ENCODE data around the gene CGB5. TPM values are rescaled to one million over a fixed set of nuclear protein-coding genes. Genes with fewer than 3 reads are reported as not detected.
"Not testable (repeated sequence)": the region's sequence is repeated elsewhere in the genome, so short reads cannot be mapped to it uniquely, and the experiment has no call there.

CGB5 gene
- total RNA-seq, 4 donors from 2014 or later, result not detected

DNA sequence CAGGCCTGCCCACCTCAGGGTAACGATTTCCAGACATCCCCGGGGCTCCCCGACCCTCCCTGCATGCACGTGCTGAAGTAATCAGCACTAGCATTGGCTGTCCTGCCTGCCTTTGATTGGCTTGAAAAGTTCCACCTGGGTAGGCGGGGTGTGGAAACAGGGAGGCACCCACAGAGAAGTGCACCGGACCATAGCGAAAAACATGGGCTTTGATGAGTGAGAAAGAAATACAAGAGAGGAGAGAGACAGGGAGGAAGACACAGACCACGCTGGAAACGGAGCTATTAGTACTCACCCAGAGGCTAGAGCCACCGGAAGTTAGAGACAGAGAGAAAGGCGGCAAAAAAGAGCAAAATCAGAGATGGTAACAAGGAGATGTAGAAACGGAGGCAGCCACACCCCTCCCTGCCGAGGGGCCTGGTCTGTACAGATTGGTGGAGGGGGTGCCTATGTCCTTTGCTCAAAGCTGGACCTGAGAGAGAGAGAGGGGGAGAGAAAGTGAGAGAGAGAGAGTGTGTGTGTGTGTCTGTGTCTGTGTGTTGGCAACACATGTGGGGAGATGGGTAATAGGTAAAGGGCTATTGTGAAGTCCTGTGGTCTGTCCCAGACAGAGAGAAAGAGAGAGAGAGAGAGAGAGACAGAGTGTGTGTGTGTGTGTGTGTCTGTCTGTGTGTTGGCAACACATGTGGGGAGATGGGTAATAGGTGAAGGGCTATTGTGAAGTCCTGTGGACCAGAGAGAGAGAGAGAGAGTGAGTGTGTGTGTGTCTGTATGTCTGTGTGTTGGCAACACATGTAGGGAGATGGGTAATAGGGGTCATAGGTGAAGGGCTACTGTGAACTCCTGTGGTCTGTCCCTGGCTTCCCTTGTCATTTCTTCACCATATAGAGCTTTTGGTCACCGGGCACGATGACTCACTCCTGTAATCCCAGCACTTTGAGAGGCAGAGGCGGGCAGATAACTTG lies 22.4 kb upstream of the CGB5 start:
- no peak for TF ChIP-seq POLR2A (IDR thresholded peaks at IDR 0.05)
- TF ChIP-seq, protein P1, sequence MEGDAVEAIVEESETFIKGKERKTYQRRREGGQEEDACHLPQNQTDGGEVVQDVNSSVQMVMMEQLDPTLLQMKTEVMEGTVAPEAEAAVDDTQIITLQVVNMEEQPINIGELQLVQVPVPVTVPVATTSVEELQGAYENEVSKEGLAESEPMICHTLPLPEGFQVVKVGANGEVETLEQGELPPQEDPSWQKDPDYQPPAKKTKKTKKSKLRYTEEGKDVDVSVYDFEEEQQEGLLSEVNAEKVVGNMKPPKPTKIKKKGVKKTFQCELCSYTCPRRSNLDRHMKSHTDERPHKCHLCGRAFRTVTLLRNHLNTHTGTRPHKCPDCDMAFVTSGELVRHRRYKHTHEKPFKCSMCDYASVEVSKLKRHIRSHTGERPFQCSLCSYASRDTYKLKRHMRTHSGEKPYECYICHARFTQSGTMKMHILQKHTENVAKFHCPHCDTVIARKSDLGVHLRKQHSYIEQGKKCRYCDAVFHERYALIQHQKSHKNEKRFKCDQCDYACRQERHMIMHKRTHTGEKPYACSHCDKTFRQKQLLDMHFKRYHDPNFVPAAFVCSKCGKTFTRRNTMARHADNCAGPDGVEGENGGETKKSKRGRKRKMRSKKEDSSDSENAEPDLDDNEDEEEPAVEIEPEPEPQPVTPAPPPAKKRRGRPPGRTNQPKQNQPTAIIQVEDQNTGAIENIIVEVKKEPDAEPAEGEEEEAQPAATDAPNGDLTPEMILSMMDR (IDR thresholded peaks at IDR 0.05 in 4 of 5, conservative IDR thresholded peaks at IDR 0.05 in 1 of 5), result no peak
- H3K4me1 ChIP-seq, result peaks cover 14 to 19% of the 10 kb centered on the region in 2 donors
- H3K9me3 ChIP-seq, result no peaks in the 10 kb centered on the region
- no peak for ATAC-seq
- DNase-seq, result no peak
- intact Hi-C loops (cut with DNase I; ENCODE audit: low total_unique reads) (no loop called here), in situ Hi-C loops (cut with MboI; ENCODE audit: low sequenced_read_pairs in 4 of 4) (no loop called here)
- no peak overlapping the region for H3K4me3 ChIP-seq
- peaks cover 0 to under 1% of the 10 kb centered on the region in 2 donors for H3K36me3 ChIP-seq
- peaks cover 0 to 11% (median 8%) of the 10 kb centered on the region in 3 donors for H3K27me3 ChIP-seq
- no peak overlapping the region for H3K27ac ChIP-seq

DNA sequence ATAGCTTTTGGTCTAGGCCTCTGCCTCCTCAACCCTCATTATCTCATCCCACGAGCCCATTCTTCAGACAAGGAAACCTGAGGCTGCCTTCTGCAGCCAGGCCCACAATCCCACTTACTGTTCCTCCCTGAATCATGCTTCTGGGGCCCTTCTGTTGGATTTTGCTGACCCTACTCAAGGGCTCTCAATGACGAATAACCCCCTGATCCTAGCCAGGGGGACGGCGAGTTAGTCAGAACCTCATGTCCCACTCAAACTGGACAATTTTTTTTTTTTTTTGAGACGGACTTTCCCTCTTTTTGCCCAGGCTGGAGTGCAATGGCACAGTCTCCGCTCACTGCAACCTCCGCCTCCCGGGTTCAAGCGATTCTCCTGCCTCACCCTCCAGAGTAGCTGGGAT lies 21.5 kb upstream of the CGB5 start:
- Histone ChIP-seq H3K4me3 (no peak overlapping the region), H3K27ac (no peak overlapping the region), H3K9me3 (no peaks in the 10 kb centered on the region), H3K4me1 (peaks cover 14 to 19% of the 10 kb centered on the region in 2 donors), H3K27me3 (peaks cover 0 to 11% (median 8%) of the 10 kb centered on the region in 3 donors), H3K36me3 (no peaks in the 10 kb centered on the region)
- no peak for TF ChIP-seq POLR2A (IDR thresholded peaks at IDR 0.05)
- TF ChIP-seq, protein P1 (IDR thresholded peaks at IDR 0.05 in 4 of 5, conservative IDR thresholded peaks at IDR 0.05 in 1 of 5), result no peak
- intact Hi-C loops (cut with DNase I; ENCODE audit: low total_unique reads) (no loop called here), in situ Hi-C loops (cut with MboI; ENCODE audit: low sequenced_read_pairs in 4 of 4) (no loop called here)
- ATAC-seq (no peak), DNase-seq (no peak)

DNA sequence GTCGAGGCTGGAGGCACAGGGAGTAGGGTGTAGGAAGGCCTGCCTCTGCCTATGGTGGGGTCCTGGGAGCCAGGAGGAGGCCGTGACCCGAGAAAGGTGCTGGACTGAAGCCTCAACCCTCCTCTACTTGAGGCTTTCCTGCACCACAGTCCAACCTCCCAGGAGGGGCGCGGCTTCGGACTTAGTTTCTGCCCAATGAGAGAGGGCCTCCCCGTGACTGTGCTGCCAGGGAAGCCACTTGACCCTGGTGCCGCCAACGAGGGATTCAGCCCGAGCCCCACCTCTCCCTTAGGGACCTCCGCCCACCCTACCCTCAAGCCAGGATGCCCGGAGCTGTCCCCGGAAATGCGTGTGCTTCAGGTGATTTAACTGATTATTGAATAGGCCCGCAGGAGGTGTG lies 19.4 kb upstream of the CGB5 start, which contains the start of gene CGB3:
Gene CGB3, minus strand, starts transcription at position 101 of the 400 bp plus-strand sequence. CDS start 362 bp downstream, outside the sequence.
- H3K4me1 ChIP-seq; H3K9me3 ChIP-seq; intact Hi-C loops (cut with DNase I; ENCODE audit: low total_unique reads); DNase-seq; H3K4me3 ChIP-seq; H3K27ac ChIP-seq; H3K27me3 ChIP-seq; ATAC-seq; H3K36me3 ChIP-seq; in situ Hi-C loops (cut with MboI; ENCODE audit: low sequenced_read_pairs in 4 of 4): not testable (repeated sequence)

DNA sequence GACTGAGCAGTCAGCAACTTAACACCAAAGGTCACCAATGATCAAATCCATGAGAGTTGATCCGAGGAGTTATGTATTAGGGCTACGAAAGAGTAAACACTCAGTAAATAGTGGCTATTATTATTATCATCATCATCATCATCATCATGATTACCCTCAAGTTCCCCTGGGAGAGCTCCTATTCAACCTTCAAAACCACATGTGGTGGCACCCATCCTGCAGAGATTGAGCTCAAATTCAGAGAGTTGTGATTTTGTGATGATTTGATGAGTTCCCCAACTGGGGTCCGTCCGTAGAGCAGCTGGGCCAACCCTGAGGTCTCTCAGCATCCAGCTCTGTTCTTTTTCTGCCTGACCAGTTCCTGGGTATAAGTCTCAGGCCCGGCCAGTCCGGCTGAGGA lies 18.6 kb upstream of the CGB5 start:
- in situ Hi-C loops (cut with MboI; ENCODE audit: low sequenced_read_pairs in 4 of 4); H3K4me3 ChIP-seq; ATAC-seq; DNase-seq; H3K9me3 ChIP-seq; H3K27ac ChIP-seq; H3K4me1 ChIP-seq; H3K27me3 ChIP-seq; H3K36me3 ChIP-seq; intact Hi-C loops (cut with DNase I; ENCODE audit: low total_unique reads): not testable (repeated sequence)

DNA sequence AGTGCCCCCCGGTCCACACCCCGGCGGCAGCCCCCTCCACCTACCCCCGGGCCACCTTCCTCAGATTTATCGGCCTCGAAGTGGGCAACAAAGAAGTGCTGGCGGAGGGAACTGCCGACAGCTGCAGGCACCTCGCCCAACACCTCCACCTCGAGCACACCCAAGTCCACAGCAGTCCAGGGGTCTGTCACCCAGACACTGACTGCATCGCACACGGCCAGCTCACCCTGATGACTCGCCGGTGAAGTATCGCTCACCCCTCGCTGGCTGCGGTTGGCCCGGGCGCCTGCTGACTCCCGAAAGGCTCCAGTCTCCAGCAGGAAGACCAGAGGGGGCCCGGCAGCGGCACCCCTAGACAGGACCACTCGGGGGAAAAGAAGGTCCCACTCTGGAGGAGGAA lies 18.0 kb upstream of the CGB5 start:
- H3K4me3 ChIP-seq; H3K9me3 ChIP-seq; H3K27ac ChIP-seq; H3K36me3 ChIP-seq; intact Hi-C loops (cut with DNase I; ENCODE audit: low total_unique reads); H3K4me1 ChIP-seq; DNase-seq; ATAC-seq; H3K27me3 ChIP-seq; in situ Hi-C loops (cut with MboI; ENCODE audit: low sequenced_read_pairs in 4 of 4): not testable (repeated sequence)

DNA sequence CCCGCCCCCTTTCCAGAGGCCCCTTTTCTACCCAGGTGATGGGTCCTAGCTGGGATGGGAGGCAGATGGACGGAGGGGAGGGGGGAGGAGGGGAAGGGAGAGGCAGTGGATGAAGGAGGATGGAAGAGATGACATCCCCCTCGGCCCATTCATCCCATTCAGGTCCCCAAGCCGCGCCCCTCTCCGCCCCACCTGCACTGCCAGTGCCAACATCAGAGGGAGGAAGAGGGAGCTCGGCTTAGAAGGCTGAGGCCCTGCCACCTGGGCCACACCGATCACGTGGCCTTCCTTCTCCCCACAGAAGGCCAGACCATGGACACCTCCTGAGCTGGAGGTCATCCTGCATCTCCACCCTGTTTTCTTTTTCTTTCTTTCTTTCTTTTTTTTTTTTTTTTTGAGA lies 15.0 kb upstream of the CGB5 start:
- not testable (repeated sequence) for ATAC-seq

DNA sequence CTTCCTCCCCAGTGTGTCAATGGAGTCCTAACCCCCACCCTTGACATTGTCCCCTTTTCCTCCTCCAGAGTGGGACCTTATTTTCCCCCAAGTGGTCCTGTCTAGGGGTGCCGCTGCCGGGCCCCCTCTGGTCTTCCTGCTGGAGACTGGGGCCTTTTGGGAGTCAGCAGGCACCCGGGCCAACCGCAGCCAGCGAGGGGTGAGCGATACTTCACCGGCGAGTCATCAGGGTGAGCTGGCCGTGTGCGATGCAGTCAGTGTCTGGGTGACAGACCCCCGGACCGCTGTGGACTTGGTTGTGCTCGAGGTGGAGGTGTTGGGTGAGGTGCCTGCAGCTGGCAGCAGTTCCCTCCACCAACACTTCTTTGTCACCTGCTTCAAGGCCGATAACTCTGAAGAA lies 13.9 kb upstream of the CGB5 start:
- H3K36me3 ChIP-seq; in situ Hi-C loops (cut with MboI; ENCODE audit: low sequenced_read_pairs in 4 of 4); H3K9me3 ChIP-seq; H3K4me1 ChIP-seq; H3K4me3 ChIP-seq; ATAC-seq; H3K27me3 ChIP-seq; intact Hi-C loops (cut with DNase I; ENCODE audit: low total_unique reads); DNase-seq; H3K27ac ChIP-seq: not testable (repeated sequence)

More for the DNA sequence above, 15.0 kb upstream of the CGB5 start:
- H3K36me3 ChIP-seq; H3K27ac ChIP-seq; intact Hi-C loops (cut with DNase I; ENCODE audit: low total_unique reads); H3K4me1 ChIP-seq; H3K27me3 ChIP-seq; H3K9me3 ChIP-seq; in situ Hi-C loops (cut with MboI; ENCODE audit: low sequenced_read_pairs in 4 of 4); DNase-seq; H3K4me3 ChIP-seq: not testable (repeated sequence)

DNA sequence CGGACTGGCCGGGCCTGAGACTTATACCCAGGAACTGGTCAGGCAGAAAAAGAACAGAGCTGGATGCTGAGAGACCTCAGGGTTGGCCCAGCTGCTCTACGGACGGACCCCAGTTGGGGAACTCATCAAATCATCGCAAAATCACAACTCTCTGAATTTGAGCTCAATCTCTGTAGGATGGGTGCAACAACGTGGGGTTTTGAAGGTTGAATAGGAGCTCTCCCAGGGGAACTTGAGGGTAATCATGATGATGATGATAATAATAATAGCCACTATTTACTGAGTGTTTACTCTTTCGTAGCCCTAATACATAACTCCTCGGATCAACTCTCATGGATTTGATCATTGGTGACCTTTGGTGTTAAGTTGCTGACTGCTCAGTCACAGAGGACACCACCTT lies 13.3 kb upstream of the CGB5 start:
- ATAC-seq; H3K4me1 ChIP-seq; DNase-seq; H3K4me3 ChIP-seq; intact Hi-C loops (cut with DNase I; ENCODE audit: low total_unique reads); H3K9me3 ChIP-seq; H3K27me3 ChIP-seq; in situ Hi-C loops (cut with MboI; ENCODE audit: low sequenced_read_pairs in 4 of 4); H3K36me3 ChIP-seq; H3K27ac ChIP-seq: not testable (repeated sequence)
